SK-N-SH treated with all-trans-retinoic acid at 6 μM for 48 hours (cell line): ENCODE results near the gene MACF1.

Experiments
- ATAC-seq: fragments of 200-7000 bp; cut with Tn5 transposase; 3 replicates; pipeline ENCODE4 v1.9.1; 2020; ENCODE audit warnings: mild to moderate bottlenecking, moderate library complexity
- BACH2 ChIP-seq: fragments of 250-450 bp; sonication (Bioruptor Pico); IDR thresholded peaks from 2 replicates; pipeline ENCODE4 v1.9.0; 2021; ENCODE audit warnings: mild to moderate bottlenecking, borderline replicate concordance
- CSDC2 ChIP-seq: fragments of 250-450 bp; sonication (Bioruptor Pico); IDR thresholded peaks from 2 replicates; pipeline ENCODE4 v1.5.0; 2020; ENCODE audit warnings: mild to moderate bottlenecking, moderate library complexity
- ESRRG ChIP-seq: fragments of 250-450 bp; sonication (Bioruptor Pico); IDR thresholded peaks from 2 replicates; pipeline ENCODE4 v1.6.1; 2021; ENCODE audit warnings: mild to moderate bottlenecking
- GLIS3 ChIP-seq: fragments of 250-450 bp; sonication (Bioruptor Pico); IDR thresholded peaks from 2 replicates; pipeline ENCODE4 v1.5.0; 2020; ENCODE audit warnings: mild to moderate bottlenecking, moderate library complexity
- ISL1 ChIP-seq: fragments of 250-450 bp; sonication (Bioruptor Pico); IDR thresholded peaks from 2 replicates; pipeline ENCODE4 v2.1.2; 2022; ENCODE audit warnings: mild to moderate bottlenecking, moderate library complexity
- OSR1 ChIP-seq: fragments of 250-450 bp; sonication (Bioruptor Pico); IDR thresholded peaks from 2 replicates; pipeline ENCODE4 v1.8.0; 2022; ENCODE audit warnings: moderate library complexity, mild to moderate bottlenecking, inconsistent platforms
- PPARA ChIP-seq: fragments of 250-450 bp; sonication (Bioruptor Pico); IDR thresholded peaks from 2 replicates; pipeline ENCODE4 v1.5.0; 2020; ENCODE audit warnings: mild to moderate bottlenecking, borderline replicate concordance
- RARB ChIP-seq: fragments of 250-450 bp; sonication (Bioruptor Pico); IDR thresholded peaks from 2 replicates; pipeline ENCODE4 v1.8.0; 2021; ENCODE audit warnings: mild to moderate bottlenecking, moderate library complexity
- TCF4 ChIP-seq: fragments of 250-450 bp; sonication (Bioruptor Pico); IDR thresholded peaks from 2 replicates; pipeline ENCODE4 v1.8.0; 2021; ENCODE audit warnings: mild to moderate bottlenecking, moderate library complexity, borderline replicate concordance
- TOX ChIP-seq: fragments of 250-450 bp; sonication (Bioruptor Pico); IDR thresholded peaks from 2 replicates; pipeline ENCODE4 v1.8.0; 2021; ENCODE audit warnings: mild to moderate bottlenecking, moderate library complexity, borderline replicate concordance
- TSHZ2 ChIP-seq: fragments of 250-450 bp; sonication (Bioruptor Pico); IDR thresholded peaks from 2 replicates; pipeline ENCODE4 v1.5.0; 2020; ENCODE audit warnings: mild to moderate bottlenecking, moderate library complexity
- ZFP3 ChIP-seq: fragments of 250-450 bp; sonication (Bioruptor Pico); IDR thresholded peaks from 2 replicates; pipeline ENCODE4 v1.5.0; 2020; ENCODE audit warnings: mild to moderate bottlenecking, moderate library complexity
- ZFP30 ChIP-seq: fragments of 450-650 bp; formaldehyde crosslinking; IDR thresholded peaks from 2 replicates; pipeline ENCODE4 v1.5.0; 2022; ENCODE audit warnings: mild to moderate bottlenecking, moderate library complexity
- ZNF565 ChIP-seq: fragments of 450-650 bp; formaldehyde crosslinking; conservative IDR thresholded peaks from 2 replicates; pipeline ENCODE4 v1.5.0; 2020; ENCODE audit warnings: low read depth, mild to moderate bottlenecking, moderate library complexity
- ZNF8 ChIP-seq: fragments of 450-650 bp; formaldehyde crosslinking; IDR thresholded peaks from 2 replicates; pipeline ENCODE4 v1.5.0; 2020; ENCODE audit warnings: mild to moderate bottlenecking, moderate library complexity
- TF ChIP-seq, protein P1 (sequence below): fragments of 250-450 bp; sonication (Bioruptor Pico); IDR thresholded peaks from 2 replicates; pipeline ENCODE4 v1.8.0; 2021; ENCODE audit warnings: low read depth, mild to moderate bottlenecking, moderate library complexity, borderline replicate concordance
- TF ChIP-seq, protein P2 (sequence below): fragments of 250-450 bp; sonication (Bioruptor Pico); IDR thresholded peaks from 2 replicates; pipeline ENCODE4 v1.8.0; 2020; ENCODE audit warnings: mild to moderate bottlenecking, moderate library complexity, borderline replicate concordance
- TF ChIP-seq, protein P3 (sequence below): fragments of 250-450 bp; sonication (Bioruptor Pico); IDR thresholded peaks from 2 replicates; pipeline ENCODE4 v1.5.1; 2020; ENCODE audit warnings: low read depth, mild to moderate bottlenecking, moderate library complexity

Gene MACF1

GRCh38 chr1:39168301-39169080 is 36.0 kb upstream of the MACF1 start:
- ATAC-seq, result no peak
- TF ChIP-seq ZNF565 (CRISPR knock-in tag), result no peak
- no peak for TF ChIP-seq TSHZ2
- TF ChIP-seq OSR1 (CRISPR knock-in tag), result no peak
- no peak for TF ChIP-seq PPARA (CRISPR knock-in tag)
- no peak for TF ChIP-seq ISL1 (CRISPR knock-in tag)

DNA sequence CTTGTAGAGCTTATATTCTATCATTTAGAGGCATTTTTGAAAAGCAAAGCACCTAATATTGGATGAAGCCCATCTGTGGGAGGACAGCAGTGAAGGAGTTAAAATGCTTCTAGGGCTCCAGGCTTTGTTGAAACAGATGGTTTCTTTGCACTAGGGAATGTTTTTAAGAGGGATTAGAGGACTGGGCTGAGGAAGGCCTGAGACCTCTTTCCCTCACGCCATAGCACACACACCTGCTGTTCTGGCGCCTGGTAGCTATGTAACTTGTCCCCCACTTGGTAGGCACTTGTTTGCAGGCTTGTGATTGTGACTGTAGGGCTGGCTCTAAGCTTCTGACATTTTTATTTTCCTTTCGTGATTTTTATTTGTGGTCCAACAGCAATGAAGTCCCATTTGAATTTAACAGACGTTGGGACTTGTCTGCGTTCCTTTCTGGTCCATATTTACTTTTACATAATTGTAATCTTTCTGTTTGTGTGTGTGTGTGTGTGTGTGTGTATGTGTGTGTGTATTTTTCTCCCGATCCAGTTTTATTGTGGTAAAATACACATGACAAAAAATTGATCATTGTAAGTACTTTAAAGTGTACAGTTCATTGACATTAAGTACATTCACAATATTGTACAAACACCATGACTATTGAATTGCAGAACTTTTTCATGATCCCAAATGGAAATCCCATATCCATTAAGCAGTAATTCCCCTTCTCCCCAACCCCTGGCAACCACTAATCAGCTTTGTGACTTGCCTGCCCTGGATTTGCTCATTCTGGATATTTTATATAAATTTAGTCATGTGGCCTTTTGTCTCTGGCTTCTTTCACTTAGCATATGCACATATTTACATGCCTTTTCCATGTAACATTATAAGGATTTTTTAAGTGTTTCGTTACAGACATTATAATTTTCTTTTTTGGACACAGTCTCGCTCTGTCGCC is 33.5 kb upstream of the MACF1 start:
- no peak for ATAC-seq
- TF ChIP-seq ZFP3, result no peak
- no peak for TF ChIP-seq OSR1 (CRISPR knock-in tag)
- no peak for TF ChIP-seq CSDC2 (CRISPR knock-in tag)
- no peak for TF ChIP-seq PPARA (CRISPR knock-in tag)
- no peak for TF ChIP-seq GLIS3 (CRISPR knock-in tag)
- TF ChIP-seq RARB (CRISPR knock-in tag), result no peak
- TF ChIP-seq ISL1 (CRISPR knock-in tag), result no peak
- TF ChIP-seq ZFP30 (CRISPR knock-in tag), result no peak
- TF ChIP-seq BACH2, result no peak
- no peak for TF ChIP-seq ESRRG
- TF ChIP-seq, protein P1, sequence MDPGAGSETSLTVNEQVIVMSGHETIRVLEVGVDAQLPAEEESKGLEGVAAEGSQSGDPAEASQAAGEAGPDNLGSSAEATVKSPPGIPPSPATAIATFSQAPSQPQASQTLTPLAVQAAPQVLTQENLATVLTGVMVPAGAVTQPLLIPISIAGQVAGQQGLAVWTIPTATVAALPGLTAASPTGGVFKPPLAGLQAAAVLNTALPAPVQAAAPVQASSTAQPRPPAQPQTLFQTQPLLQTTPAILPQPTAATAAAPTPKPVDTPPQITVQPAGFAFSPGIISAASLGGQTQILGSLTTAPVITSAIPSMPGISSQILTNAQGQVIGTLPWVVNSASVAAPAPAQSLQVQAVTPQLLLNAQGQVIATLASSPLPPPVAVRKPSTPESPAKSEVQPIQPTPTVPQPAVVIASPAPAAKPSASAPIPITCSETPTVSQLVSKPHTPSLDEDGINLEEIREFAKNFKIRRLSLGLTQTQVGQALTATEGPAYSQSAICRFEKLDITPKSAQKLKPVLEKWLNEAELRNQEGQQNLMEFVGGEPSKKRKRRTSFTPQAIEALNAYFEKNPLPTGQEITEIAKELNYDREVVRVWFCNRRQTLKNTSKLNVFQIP (CRISPR knock-in tag), result no peak
- TF ChIP-seq, protein P2, sequence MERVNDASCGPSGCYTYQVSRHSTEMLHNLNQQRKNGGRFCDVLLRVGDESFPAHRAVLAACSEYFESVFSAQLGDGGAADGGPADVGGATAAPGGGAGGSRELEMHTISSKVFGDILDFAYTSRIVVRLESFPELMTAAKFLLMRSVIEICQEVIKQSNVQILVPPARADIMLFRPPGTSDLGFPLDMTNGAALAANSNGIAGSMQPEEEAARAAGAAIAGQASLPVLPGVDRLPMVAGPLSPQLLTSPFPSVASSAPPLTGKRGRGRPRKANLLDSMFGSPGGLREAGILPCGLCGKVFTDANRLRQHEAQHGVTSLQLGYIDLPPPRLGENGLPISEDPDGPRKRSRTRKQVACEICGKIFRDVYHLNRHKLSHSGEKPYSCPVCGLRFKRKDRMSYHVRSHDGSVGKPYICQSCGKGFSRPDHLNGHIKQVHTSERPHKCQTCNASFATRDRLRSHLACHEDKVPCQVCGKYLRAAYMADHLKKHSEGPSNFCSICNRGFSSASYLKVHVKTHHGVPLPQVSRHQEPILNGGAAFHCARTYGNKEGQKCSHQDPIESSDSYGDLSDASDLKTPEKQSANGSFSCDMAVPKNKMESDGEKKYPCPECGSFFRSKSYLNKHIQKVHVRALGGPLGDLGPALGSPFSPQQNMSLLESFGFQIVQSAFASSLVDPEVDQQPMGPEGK (CRISPR knock-in tag), result no peak
- no peak for TF ChIP-seq ZNF8 (CRISPR knock-in tag)
- no peak for TF ChIP-seq TSHZ2
- TF ChIP-seq TCF4 (CRISPR knock-in tag), result no peak
- no peak for TF ChIP-seq TOX (CRISPR knock-in tag)
- TF ChIP-seq, protein P3, sequence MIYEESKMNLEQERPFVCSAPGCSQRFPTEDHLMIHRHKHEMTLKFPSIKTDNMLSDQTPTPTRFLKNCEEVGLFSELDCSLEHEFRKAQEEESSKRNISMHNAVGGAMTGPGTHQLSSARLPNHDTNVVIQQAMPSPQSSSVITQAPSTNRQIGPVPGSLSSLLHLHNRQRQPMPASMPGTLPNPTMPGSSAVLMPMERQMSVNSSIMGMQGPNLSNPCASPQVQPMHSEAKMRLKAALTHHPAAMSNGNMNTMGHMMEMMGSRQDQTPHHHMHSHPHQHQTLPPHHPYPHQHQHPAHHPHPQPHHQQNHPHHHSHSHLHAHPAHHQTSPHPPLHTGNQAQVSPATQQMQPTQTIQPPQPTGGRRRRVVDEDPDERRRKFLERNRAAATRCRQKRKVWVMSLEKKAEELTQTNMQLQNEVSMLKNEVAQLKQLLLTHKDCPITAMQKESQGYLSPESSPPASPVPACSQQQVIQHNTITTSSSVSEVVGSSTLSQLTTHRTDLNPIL (CRISPR knock-in tag), result no peak
